Measurements from ENCODE around the gene TCF21.
A peak's percentile ranks its signal among the peaks of the same experiment; 100 is the strongest.

TCF21 gene

DNA sequence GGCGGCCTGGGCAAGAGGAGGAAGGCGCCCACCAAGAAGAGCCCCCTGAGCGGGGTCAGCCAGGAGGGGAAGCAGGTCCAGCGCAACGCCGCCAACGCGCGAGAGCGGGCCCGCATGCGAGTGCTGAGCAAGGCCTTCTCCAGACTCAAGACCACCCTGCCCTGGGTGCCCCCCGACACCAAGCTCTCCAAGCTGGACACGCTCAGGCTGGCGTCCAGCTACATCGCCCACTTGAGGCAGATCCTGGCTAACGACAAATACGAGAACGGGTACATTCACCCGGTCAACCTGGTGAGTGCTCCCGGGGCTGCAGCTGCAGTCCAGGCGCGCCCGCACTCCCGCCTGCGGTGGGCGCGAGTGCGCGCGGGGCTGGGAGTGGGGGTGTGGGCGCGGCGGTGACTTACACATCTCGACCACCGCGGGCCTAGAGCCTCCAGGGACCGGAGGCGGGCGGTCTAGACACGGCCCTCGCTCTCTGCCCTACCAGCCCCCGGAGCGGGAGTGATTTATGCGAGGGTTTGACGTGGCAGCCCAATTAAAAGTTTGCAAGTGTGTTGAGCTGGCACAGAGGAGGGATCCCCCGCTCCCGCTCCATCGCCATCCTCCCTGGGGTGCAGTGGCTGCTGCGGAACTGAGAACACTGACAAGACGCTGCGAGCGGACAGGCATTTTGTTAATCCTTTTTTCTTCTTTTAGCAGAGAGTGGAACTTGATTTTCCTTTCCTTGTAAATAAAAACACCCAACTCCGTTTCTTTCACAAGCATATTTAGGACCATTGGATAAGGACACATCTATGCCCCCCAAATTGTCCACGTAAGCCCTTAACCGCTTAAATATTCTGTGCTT lies 867 bp downstream of the TCF21 start:
- DNase-seq (ENCODE audit: low read depth): no peak

DNA sequence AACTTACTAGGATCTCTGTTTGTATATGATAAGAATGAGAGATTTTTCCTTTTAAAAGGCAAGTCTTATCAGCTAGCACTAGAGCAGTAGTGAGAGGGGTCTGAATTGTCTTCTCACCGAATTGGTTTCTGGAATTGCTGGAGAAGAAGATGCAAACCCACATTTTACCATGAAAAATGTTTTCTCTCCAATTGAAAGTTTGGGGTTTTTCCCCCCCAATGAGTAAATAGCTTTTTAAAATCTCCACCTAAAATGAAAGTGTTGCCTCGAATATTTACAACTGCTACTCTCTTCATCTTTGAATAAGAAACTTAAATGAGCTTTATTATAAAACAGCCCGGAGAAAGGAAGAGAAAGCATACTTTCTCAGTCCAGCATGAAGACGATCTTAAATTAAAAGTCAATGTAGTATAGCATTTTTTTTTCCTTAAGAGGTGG lies 1.8 kb downstream of the TCF21 start:
- no peak for DNase-seq (ENCODE audit: low read depth)

DNA sequence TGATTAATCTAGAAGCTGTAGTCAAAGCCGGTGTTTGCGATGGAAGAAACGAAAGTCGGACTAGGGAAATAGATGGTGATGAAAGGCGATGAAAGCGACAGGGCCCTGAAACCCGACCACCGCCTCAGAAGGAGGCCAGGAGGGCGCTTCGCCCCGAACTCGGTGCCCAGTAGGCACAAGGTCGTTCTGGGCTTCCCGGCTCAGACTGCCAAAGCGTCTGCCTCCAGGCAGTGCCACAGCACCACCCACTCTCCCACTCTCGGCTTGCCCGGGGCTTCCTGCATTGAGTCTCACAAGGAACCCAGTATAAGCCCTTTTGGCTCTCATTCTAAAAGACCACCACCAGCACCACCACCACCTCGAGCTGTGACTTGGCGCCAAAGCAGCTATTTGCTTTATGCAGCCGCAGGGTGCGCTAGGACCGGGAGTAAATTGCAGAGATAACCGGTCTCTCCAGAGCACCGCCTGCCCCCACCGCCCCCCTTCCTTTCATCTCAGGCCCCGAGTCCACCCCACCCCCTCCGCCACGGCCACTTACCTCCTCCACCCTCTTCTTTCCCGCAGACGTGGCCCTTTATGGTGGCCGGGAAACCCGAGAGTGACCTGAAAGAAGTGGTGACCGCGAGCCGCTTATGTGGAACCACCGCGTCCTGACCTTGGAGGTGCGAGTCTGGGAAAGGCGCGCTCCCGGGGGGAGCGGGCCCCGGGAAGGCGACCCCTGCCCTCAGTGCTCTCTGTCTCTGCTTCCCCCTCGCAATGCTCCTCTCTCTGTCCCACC lies 2.4 kb downstream of the TCF21 start:
- no peak for DNase-seq (ENCODE audit: low read depth)

DNA sequence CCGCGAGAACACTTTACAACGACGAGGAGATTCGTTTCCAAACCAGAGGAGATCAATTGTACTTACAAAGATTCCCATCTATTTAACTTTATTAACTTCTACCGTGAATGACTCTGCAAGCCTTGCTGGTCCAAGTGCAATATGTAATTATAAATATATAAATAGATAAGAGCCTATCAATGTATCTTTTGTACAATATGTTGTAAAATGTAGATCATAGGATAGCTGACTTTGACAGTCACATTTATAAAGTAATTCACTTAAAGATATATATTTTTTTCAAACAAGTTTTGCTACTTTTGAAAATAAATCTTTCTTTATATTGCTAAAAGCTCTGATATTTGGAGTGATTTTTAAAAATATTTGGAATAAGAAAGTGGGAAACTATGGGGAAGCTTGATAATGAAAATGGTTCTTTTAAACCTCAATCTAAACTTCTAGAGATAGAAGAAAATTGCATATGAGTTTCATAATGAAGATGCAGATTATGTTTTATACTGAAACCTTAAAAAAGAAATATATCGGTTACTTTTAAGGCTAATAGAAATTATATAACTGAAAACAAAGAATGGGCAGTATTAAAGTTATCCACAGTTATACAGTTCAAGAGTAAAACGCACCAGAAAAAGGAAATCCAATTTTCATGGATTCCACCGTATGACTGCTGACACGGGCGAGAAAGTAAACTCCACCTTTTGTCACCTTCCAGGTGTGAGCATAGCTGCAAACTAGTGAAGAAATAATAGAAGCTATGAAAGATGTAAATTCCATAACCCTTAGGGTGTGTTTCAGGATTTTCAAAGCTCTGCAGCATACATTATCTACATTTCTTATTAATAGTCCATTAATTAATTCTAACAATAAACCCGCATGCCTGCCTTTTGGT lies 3.3 kb downstream of the TCF21 start:
- DNase-seq (ENCODE audit: low read depth): no peak

DNA sequence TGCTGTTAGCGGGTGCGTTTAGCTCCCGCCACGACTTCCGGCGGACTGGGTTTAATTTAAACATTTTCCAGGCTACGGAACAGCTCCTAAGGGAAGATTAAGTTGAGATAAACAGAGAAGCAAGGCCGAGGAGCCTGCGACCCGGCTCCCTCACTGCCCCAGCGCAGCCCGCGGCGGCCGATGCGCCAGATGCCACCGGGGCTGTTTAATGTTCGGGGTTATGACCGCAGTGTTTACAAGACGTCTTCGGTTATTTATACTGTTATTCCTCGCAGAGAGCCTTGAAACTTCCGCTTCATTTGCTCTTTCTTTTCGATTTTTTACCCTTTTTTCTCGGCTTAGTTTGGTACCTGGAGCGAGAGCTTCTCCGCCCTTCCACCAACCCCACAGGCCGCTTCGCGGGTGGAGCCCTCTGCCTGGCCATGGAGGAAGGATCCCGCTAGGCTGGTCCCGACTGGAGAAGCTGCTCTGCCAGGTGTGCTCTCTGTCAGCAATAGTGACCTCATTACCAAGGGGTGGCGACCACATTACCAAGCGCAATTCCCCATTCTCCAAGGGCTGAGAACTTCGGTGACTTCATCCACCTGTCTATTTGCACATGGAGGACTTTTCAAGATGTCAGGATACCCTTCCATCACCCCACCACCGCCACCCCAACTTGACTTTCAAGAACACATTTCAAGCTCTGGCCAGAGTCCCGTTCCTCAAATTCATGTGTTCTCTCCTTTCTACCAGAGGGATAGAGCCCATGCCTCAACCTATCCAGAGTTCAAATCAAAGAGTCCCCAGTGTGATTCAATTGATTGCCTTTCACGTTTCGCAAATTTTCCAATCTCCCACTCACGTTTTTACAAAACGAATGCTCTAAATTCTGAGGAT lies 4.1 kb downstream of the TCF21 start:
- DNase-seq (ENCODE audit: low read depth): no peak

DNA sequence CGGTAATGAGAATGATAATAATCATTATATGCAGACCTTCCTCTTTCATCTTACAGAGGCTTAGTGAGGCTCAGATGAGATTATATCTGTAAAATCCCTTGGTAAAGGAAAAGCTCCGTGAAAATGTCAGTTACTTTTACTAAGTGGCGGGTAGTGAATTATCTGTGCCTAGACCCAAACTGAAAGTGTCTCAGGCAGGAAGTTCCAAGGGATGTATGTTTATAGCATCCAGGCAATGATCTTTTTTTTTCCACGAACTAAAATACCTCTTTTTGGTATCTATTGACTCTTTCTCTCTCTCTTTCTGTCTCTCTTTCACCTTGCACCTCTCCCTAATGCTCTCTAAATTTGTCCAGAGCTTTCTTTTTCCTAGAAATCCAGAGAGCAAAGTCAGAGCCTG lies 5.0 kb downstream of the TCF21 start:
- no peak for DNase-seq (ENCODE audit: low read depth)

DNA sequence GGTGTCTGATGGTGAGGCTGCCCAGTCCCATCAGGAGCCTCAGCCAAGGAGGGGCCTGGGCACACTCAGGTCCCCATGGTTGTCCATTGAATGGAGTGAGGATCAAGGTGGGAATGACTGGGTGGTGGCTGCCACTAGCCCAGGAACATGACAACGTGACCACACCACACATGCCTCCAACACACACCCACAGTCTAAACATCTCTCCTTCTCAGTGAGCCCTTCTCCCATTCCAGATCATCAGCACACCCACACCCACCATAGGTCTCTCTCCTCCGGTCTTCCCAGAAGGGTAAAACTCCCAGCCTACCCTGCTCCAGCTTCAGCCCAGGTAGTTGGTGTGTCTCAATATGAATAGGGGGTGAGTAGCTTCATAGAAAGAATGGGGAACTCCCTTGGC lies 5.5 kb downstream of the TCF21 start:
- no peak for DNase-seq (ENCODE audit: low read depth)

DNA sequence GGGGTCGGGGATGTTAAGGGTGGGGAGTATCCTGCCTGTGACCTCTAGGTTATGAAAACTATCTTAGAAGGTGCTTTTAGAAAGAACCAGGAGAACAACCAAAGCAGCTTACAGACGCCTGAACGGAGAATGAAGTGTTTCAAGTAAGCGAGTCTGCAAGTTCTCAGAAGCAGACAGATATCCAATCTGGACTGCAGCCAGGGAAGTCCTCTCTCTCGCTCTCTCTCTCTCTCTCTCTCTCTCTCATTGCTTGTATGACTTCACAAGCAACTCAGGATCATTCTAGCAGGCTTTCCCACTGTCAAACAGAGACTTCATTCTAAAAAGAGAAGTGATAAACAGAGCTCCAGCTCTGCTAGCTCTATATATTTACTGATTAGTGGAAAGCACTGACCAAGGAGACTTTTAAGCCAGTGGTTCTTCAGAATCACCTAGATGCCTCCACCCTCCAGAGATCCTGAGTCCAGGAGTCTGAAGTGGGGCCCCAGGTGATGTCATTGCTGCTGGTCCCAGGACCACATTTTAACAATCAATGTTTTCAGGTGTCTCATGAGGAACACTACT lies 6.0 kb downstream of the TCF21 start:
- DNase-seq (ENCODE audit: low read depth): no peak

DNA sequence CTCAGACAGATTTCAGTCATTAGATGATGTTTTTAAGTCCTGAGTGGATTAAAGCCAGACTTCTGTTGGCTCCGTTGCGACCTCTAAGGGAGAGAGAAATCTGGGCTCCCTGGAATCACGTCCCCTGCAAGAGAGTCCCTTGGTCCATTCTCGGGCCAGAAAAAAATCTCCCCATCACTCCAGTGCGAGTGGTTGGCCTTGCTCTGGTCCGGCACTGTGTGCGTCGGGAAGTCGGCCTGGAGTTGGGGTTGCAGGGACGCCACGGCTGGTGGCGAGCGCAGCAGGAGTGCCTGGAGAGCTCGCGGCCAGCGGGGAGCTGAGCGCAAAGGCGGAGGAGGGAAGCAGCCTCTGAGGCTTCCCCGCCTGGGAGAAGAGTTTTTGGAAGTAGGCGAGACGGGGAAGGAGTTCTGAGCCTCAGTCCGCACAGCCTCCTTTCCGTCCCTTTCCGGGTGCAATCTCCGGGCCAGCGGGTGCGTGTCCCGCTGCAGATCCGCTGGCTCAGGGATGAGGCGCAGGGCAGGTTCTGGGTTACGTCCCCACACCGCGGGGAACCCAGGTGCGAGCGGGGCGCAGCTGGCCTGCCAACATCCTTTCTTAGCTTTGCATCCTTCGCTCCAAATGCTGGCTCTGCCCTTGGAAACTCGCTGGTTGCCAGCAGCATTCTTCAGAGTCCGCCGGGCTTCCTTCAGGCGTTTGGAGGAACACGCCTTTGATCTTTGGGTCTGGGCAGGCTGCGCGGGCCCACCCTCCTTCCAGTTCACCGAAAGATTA lies 6.8 kb downstream of the TCF21 start:
- DNase-seq (ENCODE audit: low read depth): no peak

DNA sequence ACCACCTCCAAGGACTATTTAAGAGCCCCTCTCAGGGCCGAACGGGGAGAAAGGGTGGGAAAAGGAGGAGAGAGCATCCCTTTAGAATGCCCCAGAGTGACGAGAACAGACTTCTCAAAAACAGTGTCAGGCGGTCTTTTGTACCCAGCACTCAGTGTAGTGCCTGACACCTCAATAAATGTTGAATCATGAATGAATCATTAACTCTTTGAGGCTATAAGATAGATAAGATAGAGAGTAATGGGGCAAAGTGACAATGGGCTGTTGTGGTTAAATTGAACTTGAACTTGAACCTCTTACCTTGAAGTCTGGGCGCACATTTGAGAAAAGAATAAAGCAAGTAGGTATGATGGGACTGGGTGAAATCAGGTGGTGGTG lies 7.4 kb downstream of the TCF21 start:
- DNase-seq (ENCODE audit: low read depth): no peak

DNA sequence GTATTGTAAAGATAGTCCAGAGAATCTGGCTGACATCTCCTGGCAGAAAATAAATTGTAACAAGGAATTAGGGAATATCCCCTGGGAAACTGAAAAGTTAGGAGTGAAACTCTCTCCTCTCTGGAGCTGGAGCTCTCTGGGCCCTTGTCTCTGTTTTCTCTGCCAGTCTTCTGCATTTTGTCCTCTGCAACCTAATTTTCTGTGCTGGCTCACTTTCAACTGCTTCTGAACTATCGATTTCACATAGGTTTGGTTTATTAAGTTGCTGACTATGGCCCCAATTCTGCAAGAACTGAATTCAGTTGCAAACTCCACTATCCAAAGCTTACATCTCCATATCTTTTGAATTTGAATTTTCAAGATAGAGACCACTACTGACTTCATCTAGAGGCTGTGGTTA lies 9.3 kb downstream of the TCF21 start:
- DNase-seq (ENCODE audit: low read depth): no peak

DNA sequence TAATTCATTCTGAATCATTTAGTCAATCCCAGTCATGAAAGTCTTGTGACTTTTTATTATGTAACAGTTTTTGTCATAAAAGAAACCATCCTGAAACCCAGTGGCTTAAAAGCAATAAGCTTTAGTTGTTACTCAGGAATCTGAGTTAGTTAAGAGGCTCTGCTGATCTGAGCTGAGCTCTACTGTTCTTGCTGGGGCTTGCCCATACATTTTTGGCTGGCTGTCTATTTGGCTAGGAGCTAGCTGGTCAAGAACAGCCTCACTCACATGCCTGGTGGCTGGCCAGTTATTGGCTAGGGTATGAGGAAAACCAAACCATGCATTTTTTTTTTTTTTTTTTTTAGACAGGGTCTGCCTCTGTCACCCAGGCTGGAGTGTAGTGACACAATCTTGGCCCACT lies 10.6 kb downstream of the TCF21 start:
- no peak for DNase-seq (ENCODE audit: low read depth)

DNA sequence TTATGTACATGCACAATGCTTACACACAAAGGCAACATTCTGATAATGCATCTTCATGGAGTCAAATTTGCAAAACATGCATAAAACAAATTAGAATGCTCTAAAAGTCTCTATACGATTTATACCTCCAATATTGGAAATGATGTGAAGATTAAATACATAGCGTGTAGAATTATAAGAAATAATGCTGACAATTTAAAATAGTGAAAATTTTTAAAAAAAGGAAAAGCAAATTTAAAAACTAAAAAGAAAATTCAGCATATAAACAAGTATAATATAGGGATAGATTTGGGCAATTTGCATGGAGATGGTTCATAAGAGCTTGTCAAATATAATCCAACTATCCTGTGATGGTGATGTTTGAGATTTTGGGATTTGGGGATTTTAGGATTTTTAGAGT lies 14.9 kb downstream of the TCF21 start:
- DNase-seq (ENCODE audit: low read depth): no peak

DNA sequence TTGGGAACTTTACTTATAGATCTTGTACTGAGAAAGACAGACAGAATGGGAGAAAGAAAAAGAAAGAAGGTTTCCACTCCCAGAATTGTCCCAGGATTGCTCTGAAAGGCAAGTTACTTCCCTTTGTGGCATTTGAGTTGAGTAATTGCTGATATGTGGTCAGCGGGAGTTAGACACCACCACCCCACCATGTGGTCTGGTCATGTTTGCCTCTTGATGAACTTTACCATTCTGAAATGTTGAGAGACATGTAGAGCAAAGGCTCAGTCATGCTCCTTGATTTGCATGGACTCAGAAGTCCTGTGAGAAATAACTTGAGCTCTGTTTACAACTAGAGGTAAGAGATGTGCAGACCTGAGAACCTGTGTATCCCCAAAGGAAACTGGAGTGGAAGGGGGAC lies 17.1 kb downstream of the TCF21 start:
- no peak for DNase-seq (ENCODE audit: low read depth)

DNA sequence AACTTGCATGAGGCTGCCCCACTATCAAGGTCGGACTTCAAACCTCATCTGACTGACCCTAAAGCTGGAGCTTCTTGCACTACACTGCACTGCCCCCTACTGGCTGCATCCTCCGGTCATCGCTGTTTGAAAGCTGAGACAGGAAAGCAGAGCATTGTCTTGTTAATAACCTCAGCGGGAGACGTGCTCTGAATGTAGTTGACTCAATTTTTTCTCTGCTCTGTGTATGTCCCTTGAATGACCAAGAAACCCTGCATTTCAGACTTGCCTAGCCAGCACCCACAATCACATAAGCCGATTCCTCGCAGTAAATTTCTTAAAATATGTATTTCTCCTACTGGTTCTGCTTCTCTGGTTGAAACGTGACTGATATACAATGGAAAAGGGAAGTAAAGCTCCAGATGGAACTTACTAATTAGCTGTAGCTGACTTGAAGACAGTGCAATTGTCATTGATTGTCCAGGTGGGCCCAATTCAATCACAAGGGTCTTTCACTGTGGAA lies 27.8 kb downstream of the TCF21 start:
- DNase-seq (ENCODE audit: low read depth): peak; percentile 27

DNA sequence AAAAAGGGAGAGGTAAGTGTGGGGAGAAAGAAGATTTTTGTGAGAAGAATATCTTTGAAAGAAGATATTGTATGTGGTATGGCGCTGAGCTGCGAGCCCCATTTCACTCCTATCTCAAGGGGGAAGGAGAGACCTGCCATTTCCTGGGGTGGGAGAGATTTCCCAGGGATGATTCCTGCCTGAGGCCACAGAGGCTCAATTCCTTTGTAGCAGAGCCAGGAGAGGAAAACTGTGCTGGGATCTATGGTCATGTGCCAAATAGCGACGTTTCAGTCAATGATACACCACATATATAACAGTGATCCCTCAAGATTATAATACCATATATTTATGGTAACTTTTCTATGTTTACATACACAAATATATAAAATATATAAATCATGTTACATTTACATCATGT lies 28.9 kb downstream of the TCF21 start:
- DNase-seq (ENCODE audit: low read depth): no peak

DNA sequence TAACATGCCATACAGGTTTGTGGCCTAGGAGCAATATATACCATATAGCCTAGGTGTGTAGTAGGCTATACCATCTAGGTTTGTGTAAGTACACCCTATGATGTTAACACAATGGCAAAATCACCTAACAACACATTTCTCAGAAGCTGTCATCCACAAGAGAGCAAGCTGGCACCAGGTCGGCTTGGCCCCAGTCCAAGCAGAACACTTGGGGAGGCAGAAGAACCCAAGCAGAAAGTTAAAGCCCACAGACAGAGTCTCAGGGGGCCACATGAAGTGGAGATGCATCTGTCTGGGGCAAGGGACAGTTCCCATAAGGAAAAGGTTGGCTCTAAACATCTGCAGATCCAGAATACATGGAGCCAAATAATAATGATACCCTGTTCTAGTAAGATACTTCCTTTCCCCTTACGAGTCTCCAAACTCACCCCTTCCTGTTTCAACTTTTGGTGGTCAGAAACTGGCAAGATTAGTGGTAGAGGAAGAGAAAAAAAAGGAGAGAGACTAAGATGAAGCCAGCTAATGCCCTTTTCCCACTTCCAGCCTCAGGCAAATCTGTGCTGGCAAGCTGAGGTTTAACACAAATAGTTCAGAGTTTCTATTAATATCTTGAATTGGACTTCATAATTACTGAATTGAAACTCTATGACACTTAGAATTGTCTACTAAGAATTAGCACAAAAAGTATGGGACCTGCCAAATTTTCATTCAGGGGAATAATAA lies 29.5 kb downstream of the TCF21 start:
- no peak for DNase-seq (ENCODE audit: low read depth)

DNA sequence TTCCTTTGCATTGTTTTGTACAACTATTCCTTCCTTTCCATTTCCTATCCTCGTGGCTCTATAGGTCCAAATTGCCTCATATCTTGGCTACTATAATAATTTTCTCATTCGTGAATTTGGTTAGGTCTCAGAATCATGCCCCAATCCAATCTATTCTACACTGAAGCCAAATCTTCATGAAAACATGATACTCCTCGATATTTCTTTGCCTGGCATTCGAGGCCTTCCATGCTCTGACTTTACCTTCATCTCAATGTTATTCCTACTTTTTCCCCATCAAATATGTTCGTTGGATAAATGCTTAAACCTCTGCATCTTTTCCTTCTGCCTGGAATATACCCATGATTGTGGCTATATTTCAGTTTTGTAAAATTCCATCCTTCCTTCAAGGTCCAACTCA lies 30.4 kb downstream of the TCF21 start:
- DNase-seq (ENCODE audit: low read depth): no peak

DNA sequence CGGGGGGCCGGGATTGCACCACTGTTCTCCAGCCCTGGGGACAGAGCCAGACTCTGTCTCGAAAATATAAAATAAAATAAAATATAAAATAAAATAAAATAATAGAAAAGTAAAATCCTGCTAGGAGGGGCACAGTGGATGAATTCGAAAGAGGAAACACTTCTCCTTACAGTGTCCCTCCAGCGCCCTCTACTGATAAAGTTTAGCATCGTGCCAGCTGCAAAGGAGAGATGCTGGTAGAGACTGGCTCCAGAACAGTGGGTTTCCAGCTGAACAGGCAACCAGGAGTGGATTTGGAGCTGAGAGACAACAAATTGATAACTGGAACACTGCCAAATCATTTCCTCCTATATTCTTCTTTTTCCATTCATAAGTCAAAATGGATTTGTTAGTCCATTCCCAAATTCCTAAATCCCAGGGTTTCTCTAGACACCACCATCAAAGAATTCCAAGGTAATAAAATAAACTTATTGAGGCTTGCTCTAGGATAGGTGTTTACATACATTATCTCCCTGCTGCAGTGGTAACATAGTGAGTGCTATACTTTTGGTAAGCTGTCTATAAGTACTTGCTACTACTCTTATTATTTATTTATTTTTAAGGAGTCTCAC lies 32.4 kb downstream of the TCF21 start:
- DNase-seq (ENCODE audit: low read depth): peak; percentile 8
